NT2/D1 (cell line): ENCODE results near the gene CAMTA1.

Experiments used
- SUZ12 ChIP-seq: IDR thresholded peaks from 2 replicates; pipeline ENCODE4 v1.6.1; 2011; ENCODE audit not compliant: insufficient read length, insufficient read depth; ENCODE audit errors: extremely low read depth
- YY1 ChIP-seq: IDR thresholded peaks from 2 replicates; pipeline ENCODE4 v1.6.1; 2011; ENCODE audit not compliant: insufficient read length, insufficient read depth

DNA sequence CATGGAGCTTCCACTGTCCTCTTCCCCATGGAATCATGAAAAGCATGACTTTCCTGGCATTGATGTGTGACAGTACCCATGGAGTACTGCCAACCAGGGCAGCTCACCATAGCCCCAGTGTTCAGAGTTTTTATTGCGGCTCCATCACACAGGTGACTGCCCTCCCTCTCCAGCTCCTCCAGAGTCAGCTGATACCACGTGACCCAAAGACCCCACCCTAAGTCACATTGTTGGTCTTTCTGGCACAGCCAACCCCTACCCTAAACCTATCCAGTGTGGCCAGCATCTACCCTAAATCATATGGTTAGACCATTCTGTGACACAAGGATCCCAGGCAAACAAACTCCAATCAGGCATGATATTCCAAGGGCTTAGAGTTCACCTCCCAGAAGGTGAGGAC, 908.4 kb downstream of the CAMTA1 start:
- no peak for TF ChIP-seq YY1
- no peak for TF ChIP-seq SUZ12
